Kidney epithelial cell (primary cell): Measurements from ENCODE around the gene ACAN. TPM values are rescaled to one million over a fixed set of nuclear protein-coding genes. Genes with fewer than 3 reads are reported as not detected.

Experiments used
- DNase-seq: peaks from one replicate; pipeline ENCODE4 v3.0.0-alpha.2; 2010; ENCODE audit warnings: low read depth
- H3K27me3 ChIP-seq: 2 replicates; pipeline ENCODE4 v1.6.0; 2011; ENCODE audit warnings: low read length; ENCODE audit not compliant: control insufficient read depth, insufficient read depth
- H3K36me3 ChIP-seq: 2 replicates; pipeline ENCODE4 v1.5.1; 2011; ENCODE audit warnings: low read length; ENCODE audit not compliant: control insufficient read depth, insufficient read depth
- H3K4me3 ChIP-seq: 2 replicates; pipeline ENCODE4 v1.5.1; 2011; ENCODE audit warnings: low read depth, mild to moderate bottlenecking, control low read depth, low read length
- CTCF ChIP-seq: IDR thresholded peaks from 2 replicates; pipeline ENCODE4 v1.5.1; 2011; ENCODE audit warnings: mild to moderate bottlenecking, moderate library complexity, low read length, control low read depth, inconsistent platforms; ENCODE audit not compliant: insufficient read depth, poor library complexity, severe bottlenecking
- total RNA-seq: library from RNA; depleted of rRNA; stranded (reverse); fragments of >200 nt; gene quantifications from 2 replicates; pipeline ENCODE4 v1.2.3, GENCODE V29; 2015

Gene ACAN
- total RNA-seq, 1 donor from 2014 or later: 0.08 TPM

DNA sequence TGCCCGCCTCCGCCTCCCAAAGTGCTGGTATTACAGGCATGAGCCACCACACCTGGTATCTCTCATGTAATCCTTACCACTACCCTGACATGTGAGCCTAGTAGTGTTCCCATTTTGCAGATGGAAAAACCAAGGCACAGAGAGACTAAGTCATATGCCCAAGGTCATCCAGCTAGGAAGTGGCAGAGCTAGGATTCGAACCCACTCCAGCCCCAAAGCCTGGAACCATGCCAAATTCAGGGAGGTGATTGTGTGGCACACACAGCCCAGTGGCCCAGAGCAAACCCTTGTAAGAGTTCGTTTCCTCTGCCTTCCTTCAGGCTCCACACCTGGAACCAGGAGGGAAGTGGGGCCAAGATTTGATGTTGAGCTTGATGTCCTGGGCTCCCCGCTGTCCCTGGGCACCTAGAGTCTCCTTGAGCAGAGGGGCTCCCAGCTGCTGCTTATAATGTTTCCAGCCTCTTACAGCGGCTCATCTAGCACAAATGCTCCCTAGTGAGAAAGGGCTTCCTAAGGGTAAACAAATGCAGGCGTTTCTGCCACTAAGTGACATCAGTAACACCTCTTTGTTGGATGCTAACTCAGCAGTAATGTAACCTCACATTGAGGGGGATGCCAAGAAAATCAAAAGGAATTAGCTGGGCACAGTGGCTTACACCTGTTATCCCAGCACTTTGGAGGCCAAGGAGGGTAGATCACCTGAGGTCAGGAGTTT lies 88.5 kb downstream of the ACAN start:
- Histone ChIP-seq H3K27me3 (peaks cover 4% of the 10 kb centered on the region), H3K36me3 (no peaks in the 10 kb centered on the region), H3K4me3 (no peak overlapping the region)
- no peak for DNase-seq
- no peak for TF ChIP-seq CTCF

DNA sequence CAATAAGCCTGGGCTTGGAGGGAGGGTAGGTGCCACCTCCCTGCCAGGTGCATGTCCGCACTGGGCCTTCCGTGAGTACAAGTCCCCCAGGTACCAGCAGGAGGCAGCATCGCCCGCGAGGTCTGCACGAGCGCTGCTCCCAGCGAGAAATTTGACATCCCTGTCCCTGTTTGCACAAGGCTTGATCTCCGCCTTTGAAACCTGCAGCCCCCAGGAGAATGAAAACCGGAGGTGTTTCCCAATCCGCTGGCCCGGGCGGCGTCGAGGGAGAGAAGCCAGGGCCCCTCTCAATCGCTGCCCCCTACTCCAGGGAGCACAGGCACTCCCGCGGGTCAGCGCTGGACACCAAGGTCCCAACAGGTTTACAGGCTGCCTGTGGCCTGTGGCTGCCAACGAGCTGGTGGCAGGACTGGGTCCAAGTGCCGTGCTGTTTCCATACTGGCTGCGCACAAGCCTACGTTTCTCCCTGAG lies 91.1 kb downstream of the ACAN start:
- no peak for DNase-seq
- Histone ChIP-seq H3K36me3 (no peaks in the 10 kb centered on the region), H3K4me3 (peak overlapping the region; percentile 53), H3K27me3 (peaks cover 4% of the 10 kb centered on the region)
- peak; percentile 88 for TF ChIP-seq CTCF

DNA sequence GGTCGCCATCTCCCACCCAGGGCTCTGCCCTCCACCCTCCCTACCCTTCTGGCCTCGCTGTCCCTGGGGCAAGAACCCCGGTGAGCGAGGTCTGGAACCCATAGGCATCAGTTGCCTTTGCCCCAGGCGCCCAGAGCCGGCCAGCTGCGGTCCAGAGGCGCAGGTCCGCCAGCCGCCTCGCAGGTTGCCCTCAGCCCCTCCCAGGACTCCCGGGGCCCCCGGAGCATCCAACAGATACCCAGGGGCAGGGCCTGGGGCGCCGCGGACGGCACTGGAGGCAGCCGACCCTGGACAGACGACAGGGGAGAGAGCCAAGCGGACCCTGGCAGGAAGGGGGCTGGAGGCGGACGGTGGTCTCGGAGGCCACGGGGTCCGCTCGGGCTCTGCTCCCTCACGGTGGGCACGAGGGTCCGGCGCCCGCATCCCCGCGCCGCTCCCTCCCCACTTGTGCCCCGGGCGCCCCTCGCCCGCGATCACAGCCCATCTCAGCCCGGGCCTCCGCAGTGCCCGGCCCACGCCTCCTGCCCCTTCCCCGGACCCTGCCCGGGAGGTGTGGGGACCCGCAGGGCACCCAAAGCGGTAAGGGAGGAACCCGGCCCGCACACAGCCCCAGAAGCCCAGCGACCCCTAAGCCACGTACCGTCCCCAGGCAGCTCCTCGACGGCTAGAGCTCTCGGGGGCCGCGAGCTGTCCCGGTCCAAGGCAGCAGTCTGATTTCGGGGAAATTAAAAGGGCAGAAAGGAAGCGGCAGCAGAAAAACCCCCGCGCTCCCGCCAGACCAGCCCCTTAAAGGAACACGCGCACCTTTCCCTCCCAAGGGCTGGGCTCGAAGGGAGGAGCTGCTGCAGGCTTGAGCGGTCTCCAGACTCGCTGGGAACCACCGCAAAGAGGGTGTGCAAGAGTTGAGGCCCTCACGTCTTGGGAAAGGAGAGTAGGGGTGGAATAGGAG lies 91.9 kb downstream of the ACAN start, which contains the start of gene HAPLN3:
TSS of gene HAPLN3 (minus strand) at position 726 of the 949 bp plus-strand sequence. CDS start 8,246 bp downstream, outside the sequence.
- H3K4me3 ChIP-seq: peak within 1 kb of the TSS; percentile 53
- H3K36me3 ChIP-seq: no peaks in the 10 kb centered on the region
- no peak for DNase-seq
- TF ChIP-seq CTCF: no peak
- peaks cover 4% of the 10 kb centered on the region for H3K27me3 ChIP-seq

DNA sequence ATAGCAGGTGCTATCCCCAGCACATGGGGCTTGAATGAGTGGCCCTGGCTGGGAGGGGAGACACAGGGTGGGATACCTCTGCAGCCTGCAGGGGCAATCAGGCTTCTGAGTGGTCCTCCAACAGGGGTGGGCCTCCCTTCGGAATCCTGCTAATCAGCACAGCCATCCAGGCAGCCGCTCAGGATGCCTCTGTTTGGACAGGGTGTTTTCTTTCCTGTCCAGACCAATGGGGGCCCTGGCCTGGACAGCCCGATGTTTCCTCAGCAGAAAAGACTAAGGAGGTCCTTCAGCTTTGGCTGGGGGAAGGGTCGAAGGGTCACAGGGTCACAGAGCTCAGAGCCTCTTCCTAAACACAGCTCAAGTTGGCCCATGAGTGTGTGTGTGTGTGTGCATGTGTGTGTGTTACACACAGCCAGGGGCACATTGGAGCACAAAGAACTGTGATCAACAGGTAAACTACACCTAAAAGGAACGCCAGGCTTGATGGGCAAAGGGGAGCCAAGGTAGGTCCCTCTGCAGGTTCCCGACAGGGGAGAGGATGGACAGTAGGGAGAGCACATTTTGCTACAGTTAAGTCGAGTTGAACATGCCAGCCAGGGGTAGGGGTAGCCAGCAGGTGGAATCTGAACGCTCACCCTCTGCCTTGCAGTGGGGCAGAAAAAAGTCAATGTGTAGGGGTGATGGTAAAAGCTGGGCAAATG lies 93.2 kb downstream of the ACAN start:
- no peak for DNase-seq

GRCh38 chr15:88897142-88897455 lies 93.9 kb downstream of the ACAN start:
- no peak for TF ChIP-seq CTCF
- H3K4me3 ChIP-seq: no peak overlapping the region
- no peaks in the 10 kb centered on the region for H3K36me3 ChIP-seq
- DNase-seq: no peak
- peaks cover 4% of the 10 kb centered on the region for H3K27me3 ChIP-seq

More for the DNA sequence above, 93.2 kb downstream of the ACAN start:
- Histone ChIP-seq H3K27me3 (peaks cover 4% of the 10 kb centered on the region), H3K36me3 (no peaks in the 10 kb centered on the region), H3K4me3 (no peak overlapping the region)
- TF ChIP-seq CTCF: no peak
